Keratinocyte (primary cell): ENCODE measurements around the gene APLP2. TPM values are rescaled to one million over a fixed set of nuclear protein-coding genes. Genes with fewer than 3 reads are reported as not detected.

Experiments
- DNase-seq: peaks from one replicate; pipeline ENCODE4 v3.0.0-alpha.2; 2011; ENCODE audit warnings: low read depth, missing footprints, low spot score
- FAIRE-seq: peaks from 2 replicates; lab custom pipeline; 2011; peaks lifted over from hg19 to GRCh38; lab: Jason Lieb, UNC
- H2AFZ ChIP-seq: 2 replicates; pipeline ENCODE4 v1.6.0; 2012; ENCODE audit warnings: low read length, control low read depth, inconsistent platforms; ENCODE audit not compliant: control insufficient read depth
- H3K27ac ChIP-seq: 2 replicates; pipeline ENCODE4 v1.5.1; 2011; ENCODE audit warnings: low read length; ENCODE audit not compliant: control insufficient read depth, insufficient read depth
- H3K27me3 ChIP-seq: 3 replicates; pipeline ENCODE4 v1.6.0; 2011; ENCODE audit warnings: low read length; ENCODE audit not compliant: control insufficient read depth, insufficient read depth; ENCODE audit errors: extremely low read depth
- H3K36me3 ChIP-seq, 2 experiments: 2 replicates in 1 of 2; 3 replicates in 1 of 2; pipeline ENCODE4 v1.5.1; 2011; ENCODE audit warnings: low read length in 2 of 2, mild to moderate bottlenecking in 1 of 2; ENCODE audit not compliant: control insufficient read depth in 2 of 2, insufficient read depth in 2 of 2; ENCODE audit errors: extremely low read depth in 1 of 2
- H3K4me1 ChIP-seq: 3 replicates; pipeline ENCODE4 v1.5.1; 2011; ENCODE audit warnings: low read length; ENCODE audit not compliant: control insufficient read depth, insufficient read depth; ENCODE audit errors: extremely low read depth
- H3K4me2 ChIP-seq: 3 replicates; pipeline ENCODE4 v1.6.0; 2011; ENCODE audit warnings: low read depth, low read length; ENCODE audit not compliant: control insufficient read depth, insufficient read depth; ENCODE audit errors: extremely low read depth
- H3K4me3 ChIP-seq, 3 experiments: fragments of 200-600 bp in 1 of 3; sonication (generic) in 1 of 3; 2 replicates in 2 of 3; 3 replicates in 1 of 3; pipeline ENCODE4 v1.5.1; 2011 to 2016; ENCODE audit warnings: low read length in 3 of 3, mild to moderate bottlenecking in 3 of 3, control low read depth in 2 of 3, inconsistent platforms in 1 of 3, low read depth in 1 of 3, mixed read lengths in 1 of 3, mixed run types in 1 of 3, moderate library complexity in 1 of 3; ENCODE audit not compliant: control insufficient read depth in 2 of 3, insufficient read depth in 2 of 3; ENCODE audit errors: extremely low read depth in 1 of 3
- H3K79me2 ChIP-seq: 2 replicates; pipeline ENCODE4 v1.6.0; 2012; ENCODE audit warnings: low read length; ENCODE audit not compliant: control insufficient read depth, insufficient read depth
- H3K9ac ChIP-seq: 3 replicates; pipeline ENCODE4 v1.6.0; 2011; ENCODE audit warnings: low read length; ENCODE audit not compliant: control insufficient read depth, insufficient read depth; ENCODE audit errors: extremely low read depth
- H3K9me1 ChIP-seq: 3 replicates; pipeline ENCODE4 v1.6.0; 2011; ENCODE audit warnings: low read length; ENCODE audit not compliant: control insufficient read depth, insufficient read depth; ENCODE audit errors: extremely low read depth
- H3K9me3 ChIP-seq: 2 replicates; pipeline ENCODE4 v1.5.1; 2012; ENCODE audit warnings: low read depth, low read length; ENCODE audit not compliant: control insufficient read depth
- H4K20me1 ChIP-seq: 3 replicates; pipeline ENCODE4 v1.6.0; 2011; ENCODE audit warnings: low read length; ENCODE audit not compliant: control insufficient read depth, insufficient read depth; ENCODE audit errors: extremely low read depth
- EZH2 ChIP-seq: IDR thresholded peaks from one replicate; pipeline ENCODE4 v1.6.1; 2012; ENCODE audit warnings: inconsistent platforms, mild to moderate bottlenecking, low read length, moderate library complexity
- dilution Hi-C: fragments of 300-500 bp; cut with MboI; formaldehyde crosslinking; loops from one replicate; pipeline ENCODE4 v1.7.0; 2020; ENCODE audit warnings: low sequenced_read_pairs; ENCODE audit not compliant: extremely low pct_ligation_motif_present
- polyA plus RNA-seq, 5 experiments: library from polyadenylated mRNA; depleted of rRNA in 3 of 5; stranded (reverse) in 3 of 5; stranded (forward) in 1 of 5; unstranded in 1 of 5; fragments of >200 nt; gene quantifications; 1 replicate in 1 of 5; 2 replicates in 3 of 5; 3 replicates in 1 of 5; pipeline versions ENCODE4 v1.2.1 to v1.2.3, GENCODE V29; 2011 to 2012; ENCODE audit warnings: missing spikeins in 2 of 5, low read depth in 1 of 5, low replicate concordance in 1 of 5
- TF ChIP-seq, protein P1 (sequence below), 3 experiments: IDR thresholded peaks in 1 of 3; conservative IDR thresholded peaks in 1 of 3; optimal IDR thresholded peaks in 1 of 3; 2 replicates in 2 of 3; 3 replicates in 1 of 3; pipeline versions ENCODE3 to v1.5.1; 2011; ENCODE audit warnings: low read length in 3 of 3, mild to moderate bottlenecking in 3 of 3, moderate library complexity in 2 of 3, control low read depth in 1 of 3, inconsistent platforms in 1 of 3; ENCODE audit not compliant: insufficient read depth in 2 of 3; ENCODE audit errors: extremely low read depth in 1 of 3

APLP2 gene
- polyA plus RNA-seq, 1 donor (not counting 4 experiments of a cell fraction or from before 2014, with no cell fraction given), result 531 TPM

DNA sequence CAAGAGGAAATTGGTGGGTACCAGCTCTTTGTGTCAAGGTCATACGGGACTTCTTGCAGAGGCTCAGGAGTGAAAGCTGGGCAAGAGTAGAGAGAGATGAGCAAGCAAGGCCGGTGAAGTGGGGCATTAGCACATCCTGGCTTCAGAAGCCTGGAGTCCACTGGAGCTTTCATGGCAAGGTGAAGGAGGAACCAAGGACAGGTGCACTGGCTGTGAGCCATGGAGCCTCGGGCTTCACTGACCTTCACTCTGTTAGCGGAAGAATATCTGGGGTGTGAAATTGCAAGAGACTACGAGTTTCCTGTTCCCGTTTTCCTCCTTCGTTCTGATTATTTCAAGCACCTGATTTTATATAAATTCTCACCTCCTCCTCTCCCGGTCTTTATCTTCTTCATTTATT is 64.0 kb downstream of the APLP2 start:
- FAIRE-seq (no peak), DNase-seq (no peak)
- no peaks in the 10 kb centered on the region for H3K79me2 ChIP-seq
- H3K27me3 ChIP-seq, result no peaks in the 10 kb centered on the region
- no peak overlapping the region for H3K27ac ChIP-seq
- H3K36me3 ChIP-seq, result peaks cover 40 to 65% of the 10 kb centered on the region in 2 experiments
- no peaks in the 10 kb centered on the region for H3K9me1 ChIP-seq
- no peaks in the 10 kb centered on the region for H4K20me1 ChIP-seq
- no peak for TF ChIP-seq EZH2
- TF ChIP-seq, protein P1, sequence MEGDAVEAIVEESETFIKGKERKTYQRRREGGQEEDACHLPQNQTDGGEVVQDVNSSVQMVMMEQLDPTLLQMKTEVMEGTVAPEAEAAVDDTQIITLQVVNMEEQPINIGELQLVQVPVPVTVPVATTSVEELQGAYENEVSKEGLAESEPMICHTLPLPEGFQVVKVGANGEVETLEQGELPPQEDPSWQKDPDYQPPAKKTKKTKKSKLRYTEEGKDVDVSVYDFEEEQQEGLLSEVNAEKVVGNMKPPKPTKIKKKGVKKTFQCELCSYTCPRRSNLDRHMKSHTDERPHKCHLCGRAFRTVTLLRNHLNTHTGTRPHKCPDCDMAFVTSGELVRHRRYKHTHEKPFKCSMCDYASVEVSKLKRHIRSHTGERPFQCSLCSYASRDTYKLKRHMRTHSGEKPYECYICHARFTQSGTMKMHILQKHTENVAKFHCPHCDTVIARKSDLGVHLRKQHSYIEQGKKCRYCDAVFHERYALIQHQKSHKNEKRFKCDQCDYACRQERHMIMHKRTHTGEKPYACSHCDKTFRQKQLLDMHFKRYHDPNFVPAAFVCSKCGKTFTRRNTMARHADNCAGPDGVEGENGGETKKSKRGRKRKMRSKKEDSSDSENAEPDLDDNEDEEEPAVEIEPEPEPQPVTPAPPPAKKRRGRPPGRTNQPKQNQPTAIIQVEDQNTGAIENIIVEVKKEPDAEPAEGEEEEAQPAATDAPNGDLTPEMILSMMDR (optimal IDR thresholded peaks at IDR 0.05 in 1 of 3, IDR thresholded peaks at IDR 0.05 in 1 of 3, conservative IDR thresholded peaks at IDR 0.05 in 1 of 3; ENCODE audit: extremely low read depth in 1 of 3, insufficient read depth in 2 of 3, low read length in 3 of 3), result no peak
- peaks cover 6% of the 10 kb centered on the region for H3K4me1 ChIP-seq
- H3K9me3 ChIP-seq, result no peaks in the 10 kb centered on the region
- H2AFZ ChIP-seq, result no peak overlapping the region
- H3K9ac ChIP-seq, result no peak overlapping the region
- no peak overlapping the region for H3K4me2 ChIP-seq
- dilution Hi-C loops, result loop anchor here (25.0 kb wide), 1 partner anchor 196 kb away; no protein-coding TSS in a partner anchor
- no peak overlapping the region for H3K4me3 ChIP-seq

DNA sequence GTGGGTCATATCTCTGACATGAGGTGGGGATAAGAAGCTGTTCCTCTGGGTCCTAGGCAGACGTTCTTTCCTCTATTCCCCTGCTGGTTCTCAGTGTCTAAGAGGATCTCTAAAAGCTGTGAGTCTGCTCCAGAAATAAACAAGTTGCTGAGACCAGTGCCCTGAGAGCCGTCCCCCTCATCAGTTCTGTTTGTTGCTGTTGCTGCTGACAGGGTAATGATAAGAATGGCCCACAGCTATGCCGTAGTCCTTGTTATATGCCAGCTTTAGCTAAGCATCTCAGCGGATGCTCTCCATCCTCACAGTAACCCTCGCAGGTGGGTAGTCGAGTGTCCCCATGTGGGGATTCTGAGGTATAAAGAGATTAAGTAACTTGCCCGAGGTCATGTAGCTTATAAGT is 66.4 kb downstream of the APLP2 start:
- Histone ChIP-seq H3K4me1 (peaks cover 6% of the 10 kb centered on the region), H3K9me1 (peaks cover 3% of the 10 kb centered on the region), H3K27ac (no peak overlapping the region), H3K79me2 (peaks cover 1% of the 10 kb centered on the region), H4K20me1 (peaks cover 4% of the 10 kb centered on the region), H3K9ac (no peak overlapping the region), H3K9me3 (no peaks in the 10 kb centered on the region), H3K36me3 (peaks cover 34 to 74% of the 10 kb centered on the region in 2 experiments), H3K4me3 (no peak overlapping the region), H2AFZ (no peak overlapping the region), H3K27me3 (no peaks in the 10 kb centered on the region), H3K4me2 (no peak overlapping the region)
- dilution Hi-C loops, result loop anchor here (25.0 kb wide), 1 partner anchor 199 kb away; no protein-coding TSS in a partner anchor
- FAIRE-seq, result no peak
- no peak for DNase-seq
- TF ChIP-seq, protein P1 (optimal IDR thresholded peaks at IDR 0.05 in 1 of 3, IDR thresholded peaks at IDR 0.05 in 1 of 3, conservative IDR thresholded peaks at IDR 0.05 in 1 of 3; ENCODE audit: extremely low read depth in 1 of 3, insufficient read depth in 2 of 3, low read length in 3 of 3), result no peak
- no peak for TF ChIP-seq EZH2
